Nasal cavity respiratory epithelium epithelial cell of viscerocranial mucosa (primary cell): ENCODE results near the gene PDC. TPM values are rescaled to one million over a fixed set of nuclear protein-coding genes. Genes with fewer than 3 reads are reported as not detected.

Experiments used
- total RNA-seq: library from RNA; depleted of rRNA; stranded (reverse); fragments of >200 nt; gene quantifications from 2 replicates; pipeline ENCODE4 v1.2.3, GENCODE V29; 2014

PDC gene
- not detected in 2 replicates for total RNA-seq

DNA sequence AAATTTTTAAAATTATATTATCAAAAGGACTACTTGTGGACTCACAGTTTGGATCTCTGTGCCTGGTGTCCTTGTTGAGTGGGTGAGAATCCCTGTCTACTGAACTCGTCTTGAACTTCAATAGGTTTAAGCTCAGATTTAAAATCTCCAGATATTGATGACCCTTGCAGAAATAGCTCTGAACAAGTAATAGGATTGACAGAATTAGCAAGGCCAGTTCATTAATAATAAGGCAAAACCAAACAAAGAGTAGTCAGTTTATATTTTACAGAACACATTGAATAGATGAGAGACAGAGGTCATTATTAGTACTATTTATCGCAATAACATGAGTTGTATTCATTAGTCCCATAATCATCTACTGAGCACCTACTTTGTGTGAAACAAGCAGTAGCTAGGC is at the start of gene PDC:
TSS of gene PDC (minus strand) at position 101 of the 400 bp plus-strand sequence. CDS start 11,655 bp downstream, outside the sequence.

Other genes starting within 250 kb of the PDC start
- gene PRG4, start 164.8 kb downstream of the PDC start, total RNA-seq, result not detected in 2 replicates
- 51.6 and 71.1 TPM in 2 replicates for gene TPR, start 85.9 kb downstream of the PDC start, total RNA-seq
- gene ODR4, start 85.3 kb downstream of the PDC start, total RNA-seq, result 29.4 and 32.0 TPM in 2 replicates
- 65.2 and 99.1 TPM in 2 replicates for gene PTGS2, start 219.3 kb upstream of the PDC start, total RNA-seq